Measurements from ENCODE around the gene GGTA1. TPM values are rescaled to one million over a fixed set of nuclear protein-coding genes. Genes with fewer than 3 reads are reported as not detected.
"Not testable (repeated sequence)": the region's sequence is repeated elsewhere in the genome, so short reads cannot be mapped to it uniquely, and the experiment has no call there.

Gene GGTA1
- total RNA-seq, 1 experiment from 2014 or later: not detected

GRCh38 chr9:121439711-121440664, 59.7 kb downstream of the GGTA1 start:
- peak; percentile 30 for DNase-seq (ENCODE audit: low read depth)
- in situ Hi-C loops (cut with HindIII; ENCODE audit: low pct_unique_long_range_greater_than_20kb, low sequenced_read_pairs): no loop called here

GRCh38 chr9:121439016-121439415, 60.6 kb downstream of the GGTA1 start:
- no peak for DNase-seq (ENCODE audit: low read depth)
- in situ Hi-C loops (cut with HindIII; ENCODE audit: low pct_unique_long_range_greater_than_20kb, low sequenced_read_pairs): no loop called here

- in situ Hi-C loops (cut with HindIII; ENCODE audit: low pct_unique_long_range_greater_than_20kb, low sequenced_read_pairs): no loop called here
- DNase-seq (ENCODE audit: low read depth): no peak
Observed at GRCh38 chr9:121437891-121438290, 61.8 kb downstream of the GGTA1 start.

GRCh38 chr9:121437046-121437445, 62.6 kb downstream of the GGTA1 start:
- DNase-seq (ENCODE audit: low read depth); in situ Hi-C loops (cut with HindIII; ENCODE audit: low pct_unique_long_range_greater_than_20kb, low sequenced_read_pairs): not testable (repeated sequence)

- no peak for DNase-seq (ENCODE audit: low read depth)
- in situ Hi-C loops (cut with HindIII; ENCODE audit: low pct_unique_long_range_greater_than_20kb, low sequenced_read_pairs): no loop called here
Observed at GRCh38 chr9:121434969-121435368, 64.7 kb downstream of the GGTA1 start.

- DNase-seq (ENCODE audit: low read depth): no peak
- in situ Hi-C loops (cut with HindIII; ENCODE audit: low pct_unique_long_range_greater_than_20kb, low sequenced_read_pairs): no loop called here
Observed at GRCh38 chr9:121427899-121428298, 71.7 kb downstream of the GGTA1 start.

- in situ Hi-C loops (cut with HindIII; ENCODE audit: low pct_unique_long_range_greater_than_20kb, low sequenced_read_pairs): no loop called here
- DNase-seq (ENCODE audit: low read depth): no peak
Observed at GRCh38 chr9:121424024-121424432, 75.6 kb downstream of the GGTA1 start.

GRCh38 chr9:121411993-121412392, 87.7 kb downstream of the GGTA1 start:
- in situ Hi-C loops (cut with HindIII; ENCODE audit: low pct_unique_long_range_greater_than_20kb, low sequenced_read_pairs): no loop called here
- no peak for DNase-seq (ENCODE audit: low read depth)

- in situ Hi-C loops (cut with HindIII; ENCODE audit: low pct_unique_long_range_greater_than_20kb, low sequenced_read_pairs): no loop called here
- DNase-seq (ENCODE audit: low read depth): no peak
Observed at GRCh38 chr9:121405899-121406298, 93.7 kb downstream of the GGTA1 start.

Other genes with a start within 250 kb of the GGTA1 start
- gene GSN, start 231.7 kb downstream of the GGTA1 start, total RNA-seq (2014; rRNA removed; shearing (Covaris generic); ENCODE audit: low replicate concordance): 8.7 and 13.8 TPM in 2 replicates
- 49.2 and 72.4 TPM in 2 replicates for gene STOM, start 129.6 kb downstream of the GGTA1 start, total RNA-seq (2014; rRNA removed; shearing (Covaris generic); ENCODE audit: low replicate concordance)
- 0.84 and 1.8 TPM in 2 replicates for gene DAB2IP, start 151.8 kb upstream of the GGTA1 start, total RNA-seq (2014; rRNA removed; shearing (Covaris generic); ENCODE audit: low replicate concordance)

Data from Caki2 (cell line).